HG02798 (cell line): ENCODE measurements around the gene INPP5A.
A peak's percentile ranks its signal among the peaks of the same experiment; 100 is the strongest.
"Not testable (repeated sequence)": the region's sequence is repeated elsewhere in the genome, so short reads cannot be mapped to it uniquely, and the experiment has no call there.

Source experiments
- ATAC-seq: cut with Tn5 transposase; IDR thresholded peaks from one replicate; pipeline ENCODE4 v1.9.1; 2021; ENCODE audit warnings: mild to moderate bottlenecking; ENCODE audit not compliant: unreplicated experiment, poor library complexity

INPP5A gene

DNA sequence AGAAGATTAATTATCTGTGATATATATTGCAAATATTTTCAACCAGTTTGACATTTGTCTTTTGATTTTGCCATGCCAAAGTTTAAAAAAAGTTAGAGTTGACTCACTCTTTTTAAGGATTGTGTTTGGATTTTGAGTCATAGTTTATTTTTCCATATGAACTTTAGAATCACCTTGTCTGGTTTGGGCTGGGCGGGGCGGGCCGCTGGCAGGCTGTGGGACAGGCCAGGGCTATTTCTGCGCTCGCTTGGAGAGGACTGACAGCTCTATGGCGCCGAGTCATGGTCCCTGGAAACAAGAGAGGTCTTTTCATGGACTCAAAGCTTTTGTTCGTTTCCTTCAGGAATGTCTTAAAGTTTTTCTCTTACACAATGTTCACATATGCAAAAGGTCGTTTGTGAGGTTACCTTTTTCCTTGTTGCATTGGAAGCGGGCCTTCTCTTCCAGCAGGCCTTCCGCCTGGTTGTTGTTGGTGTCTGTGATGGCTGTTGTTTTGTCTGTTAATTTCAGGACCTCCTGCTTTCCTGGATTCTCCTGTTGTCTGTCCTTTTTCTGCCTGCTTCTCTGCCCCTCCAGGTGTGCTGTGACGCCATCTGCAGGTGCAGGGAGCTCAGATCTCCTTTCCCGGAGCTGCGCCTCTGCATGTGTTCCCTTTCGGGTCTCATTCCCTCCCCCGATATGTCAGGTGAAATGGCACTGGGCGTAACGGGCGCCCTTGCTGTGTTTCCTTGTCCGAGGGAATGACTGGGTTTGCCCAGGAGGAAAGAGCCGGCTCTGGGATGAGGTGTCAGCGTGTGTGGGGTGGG lies 53.8 kb downstream of the INPP5A start:
- no peak for ATAC-seq

DNA sequence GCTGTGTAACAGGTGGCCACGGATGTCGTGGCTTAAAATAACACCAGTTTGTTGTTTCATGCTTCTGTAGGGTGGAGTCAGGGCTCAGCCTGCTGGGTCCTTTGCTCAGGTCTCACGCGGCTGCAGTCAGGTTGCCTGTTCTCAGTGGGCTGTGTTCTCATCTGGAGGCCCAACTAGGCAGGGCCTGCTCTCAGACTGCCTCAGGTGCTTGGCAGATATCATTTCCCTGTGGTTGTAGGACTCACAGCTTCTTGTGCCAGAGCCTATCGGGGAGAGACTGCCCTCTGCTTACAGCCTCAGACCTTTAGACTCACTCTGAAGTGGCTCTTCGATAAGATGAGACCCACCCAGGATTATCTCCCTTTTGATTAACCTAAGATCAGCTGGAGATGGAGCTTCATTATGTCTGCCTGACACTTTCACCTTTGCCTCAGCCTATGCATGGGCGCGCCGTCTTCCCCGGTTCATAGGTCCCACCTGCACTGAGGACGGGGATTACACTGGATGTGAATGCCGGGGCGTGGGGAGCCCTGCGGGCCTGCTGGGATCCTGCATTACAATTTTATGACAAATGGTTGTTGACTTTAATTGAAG lies 55.3 kb downstream of the INPP5A start:
- ATAC-seq, result no peak

DNA sequence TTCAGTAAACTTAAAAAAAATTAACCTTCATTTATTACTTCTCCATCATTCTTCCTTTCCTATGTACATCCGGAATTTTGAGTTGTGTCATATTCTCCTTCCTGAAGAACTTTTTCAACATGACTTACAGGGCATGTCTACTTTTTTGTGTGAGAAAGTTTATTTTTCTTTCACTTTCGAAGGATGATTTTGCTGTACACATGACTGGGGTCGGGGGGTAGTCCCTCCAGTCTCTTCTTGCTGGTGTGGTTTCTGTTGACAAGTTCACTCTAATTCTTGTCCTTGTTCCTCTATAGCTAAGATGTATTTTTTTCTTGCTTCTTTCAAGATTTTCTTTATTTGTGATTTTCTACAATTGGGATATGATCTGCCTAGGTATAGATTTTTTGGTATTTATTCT lies 55.8 kb downstream of the INPP5A start:
- ATAC-seq, result peak; percentile 79

DNA sequence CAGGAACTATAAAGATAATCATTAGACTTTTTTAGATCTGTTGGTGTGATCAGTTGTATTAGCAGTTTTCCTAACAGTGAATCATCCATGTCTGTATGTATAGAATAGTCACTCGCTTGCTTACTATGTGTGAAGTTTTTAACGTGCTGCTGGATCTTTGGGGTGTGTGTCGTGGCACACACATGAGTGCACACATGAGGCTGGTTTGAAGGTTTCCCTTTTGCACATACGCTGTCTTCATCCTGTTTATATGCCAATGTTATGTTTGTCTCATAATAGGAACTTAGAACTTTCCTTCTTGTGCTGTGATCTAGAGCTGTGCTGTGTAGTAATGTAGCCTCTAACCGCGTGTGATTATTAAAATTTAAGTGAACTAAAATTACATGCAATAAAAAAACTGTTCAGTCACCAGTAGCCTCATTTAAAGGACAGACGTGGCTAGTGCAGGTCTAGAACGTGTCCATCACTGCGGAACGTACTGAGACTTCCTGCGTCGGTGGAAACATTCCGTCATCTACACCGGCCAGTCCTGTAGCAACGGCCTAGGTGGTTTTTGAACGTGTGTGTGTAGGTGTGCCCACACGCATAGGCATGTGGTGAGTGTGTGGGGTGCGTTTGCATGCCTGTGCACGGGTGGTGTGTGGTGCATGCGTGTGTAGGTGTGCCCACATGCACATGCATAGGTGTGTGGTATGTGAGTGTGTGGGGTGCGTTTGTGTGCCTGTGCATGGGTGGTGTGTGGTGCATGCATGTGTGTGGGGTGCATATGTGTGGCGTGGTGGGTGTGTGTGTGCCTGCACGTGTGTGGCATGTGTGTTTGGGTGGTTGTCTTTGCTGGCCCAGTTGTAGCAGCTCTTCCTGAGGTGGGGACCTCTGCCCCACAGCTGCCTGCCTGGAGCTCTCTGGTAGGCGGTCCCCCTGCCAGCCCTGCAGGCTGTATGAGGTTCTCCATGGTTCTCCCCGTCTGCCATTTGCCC lies 56.6 kb downstream of the INPP5A start:
- peak; percentile 61 for ATAC-seq

DNA sequence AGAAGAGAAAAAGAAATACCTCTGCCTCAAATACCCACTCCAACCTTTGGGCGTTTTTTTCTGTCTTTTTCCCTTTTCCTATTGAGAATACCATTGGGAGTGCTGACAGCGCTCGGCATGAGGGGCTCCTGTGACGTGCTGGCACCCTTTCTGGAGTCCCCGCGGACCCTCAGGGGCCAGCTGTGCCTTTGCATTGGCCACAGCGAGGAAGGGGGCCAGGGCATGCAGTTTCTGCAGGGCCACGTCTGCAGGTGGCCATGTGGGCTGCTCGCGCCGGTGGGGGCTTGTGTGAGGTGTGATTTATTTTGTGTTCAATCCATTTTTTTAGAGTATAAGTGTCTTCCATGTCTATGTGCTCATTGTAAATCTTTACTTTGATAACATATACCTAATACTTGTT lies 57.4 kb downstream of the INPP5A start:
- no peak for ATAC-seq

DNA sequence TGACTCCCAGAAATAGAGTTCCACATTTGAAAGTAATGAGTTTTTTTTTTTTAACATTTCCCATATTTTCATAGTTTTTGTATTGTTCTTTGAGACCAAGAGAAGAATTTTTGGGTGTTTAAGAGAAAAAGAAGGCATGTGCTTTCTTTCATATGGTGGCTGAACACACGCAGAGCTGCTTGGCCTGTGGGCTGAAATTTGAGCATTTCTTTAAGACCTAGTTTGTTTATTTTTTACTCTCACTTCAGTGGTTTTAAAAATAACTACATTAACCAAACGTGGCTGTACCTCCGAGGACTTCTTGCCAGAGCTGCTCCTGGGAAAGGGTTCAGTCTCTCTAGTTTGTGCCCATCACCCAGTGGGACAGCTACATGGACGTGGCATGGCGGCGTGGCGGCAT lies 58.3 kb downstream of the INPP5A start:
- no peak for ATAC-seq

DNA sequence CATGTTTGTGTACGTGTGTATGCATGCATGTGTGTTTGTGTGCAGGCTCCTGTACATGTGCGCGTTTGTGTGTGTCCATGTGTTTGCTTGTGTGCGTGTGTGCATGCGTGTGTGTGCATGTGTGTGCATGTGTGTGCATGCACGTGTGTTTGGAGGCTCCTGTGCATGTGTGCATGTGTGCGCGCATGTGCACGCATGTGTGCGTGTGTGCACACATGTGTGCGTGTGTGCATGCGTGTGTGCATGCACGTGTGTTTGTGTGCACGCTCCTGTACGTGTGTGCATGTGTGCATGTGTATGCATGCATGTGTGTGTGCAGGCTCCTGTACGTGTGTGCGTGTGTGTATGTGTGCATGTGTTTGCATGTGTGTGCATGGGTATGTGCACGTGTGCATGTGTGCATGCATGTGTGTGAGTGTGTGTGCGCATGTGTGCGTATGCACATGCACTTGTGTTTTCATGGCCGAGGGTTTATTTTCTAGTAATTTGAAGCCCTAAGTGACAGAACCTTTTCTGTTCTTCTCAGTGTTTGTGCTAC lies 59.2 kb downstream of the INPP5A start:
- no peak for ATAC-seq

DNA sequence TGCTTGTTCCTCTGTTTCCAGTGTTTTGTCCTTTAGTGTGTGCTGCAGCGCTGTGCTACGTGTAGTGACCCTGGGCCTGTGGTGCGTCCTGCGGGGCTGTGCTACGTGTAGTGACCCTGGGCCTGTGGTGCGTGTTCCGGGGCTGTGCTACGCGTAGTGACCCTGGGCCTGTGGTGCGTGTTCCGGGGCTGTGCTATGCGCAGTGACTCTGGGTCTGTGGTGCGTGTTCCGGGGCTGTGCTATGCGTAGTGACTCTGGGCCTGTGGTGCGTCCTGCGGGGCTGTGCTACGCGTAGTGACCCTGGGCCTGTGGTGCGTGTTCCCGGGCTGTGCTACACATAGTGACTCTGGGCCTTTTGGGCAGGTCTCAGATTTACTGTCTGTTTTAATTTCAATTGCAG lies 60.1 kb downstream of the INPP5A start:
- ATAC-seq, result no peak

DNA sequence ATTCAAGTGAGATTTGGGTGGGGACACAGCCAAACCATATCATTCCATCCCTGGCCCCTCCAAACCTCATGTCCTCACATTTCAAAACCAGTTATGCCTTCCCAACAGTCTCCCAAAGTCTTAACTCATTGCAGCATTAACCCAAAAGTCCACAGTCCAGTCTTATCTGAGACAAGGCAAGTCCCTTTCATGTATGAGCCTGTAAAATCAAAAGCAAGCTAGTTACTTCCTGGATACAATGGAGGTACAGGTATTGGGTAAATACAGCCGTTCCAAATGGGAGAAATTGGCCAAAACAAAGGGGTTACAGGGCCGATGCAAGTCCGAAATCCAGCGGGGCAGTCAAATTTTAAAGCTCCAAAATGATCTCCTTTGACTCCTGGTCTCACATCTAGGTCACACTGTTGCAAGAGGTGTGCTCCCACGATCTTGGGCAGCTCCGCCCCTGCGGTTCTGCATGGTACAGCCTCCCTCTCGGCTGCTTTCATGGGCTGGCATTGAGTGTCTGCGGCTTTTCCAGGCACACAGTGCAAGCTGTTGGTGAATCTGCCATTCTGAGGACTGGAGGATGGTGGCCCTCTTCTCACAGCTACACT lies 61.5 kb downstream of the INPP5A start:
- ATAC-seq, result not testable (repeated sequence)

DNA sequence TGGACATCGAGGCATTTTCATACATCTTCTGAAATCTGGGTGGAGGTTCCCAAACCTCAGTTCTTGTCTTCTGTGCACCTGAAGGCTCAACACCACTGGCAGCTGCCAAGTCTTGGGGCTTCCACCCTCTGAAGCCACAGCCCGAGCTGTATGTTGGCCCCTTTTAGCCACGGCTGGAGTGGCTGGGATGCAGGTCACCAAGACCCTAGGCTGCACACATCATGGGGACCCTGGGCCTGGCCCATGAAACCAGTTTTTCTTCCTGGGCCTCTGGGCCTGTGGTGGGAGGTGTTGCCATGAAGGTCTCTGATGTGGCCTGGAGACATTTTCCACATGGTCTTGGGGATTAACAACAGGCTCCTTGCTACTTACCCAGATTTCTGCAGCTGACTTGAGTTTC lies 62.1 kb downstream of the INPP5A start:
- ATAC-seq, result no peak

DNA sequence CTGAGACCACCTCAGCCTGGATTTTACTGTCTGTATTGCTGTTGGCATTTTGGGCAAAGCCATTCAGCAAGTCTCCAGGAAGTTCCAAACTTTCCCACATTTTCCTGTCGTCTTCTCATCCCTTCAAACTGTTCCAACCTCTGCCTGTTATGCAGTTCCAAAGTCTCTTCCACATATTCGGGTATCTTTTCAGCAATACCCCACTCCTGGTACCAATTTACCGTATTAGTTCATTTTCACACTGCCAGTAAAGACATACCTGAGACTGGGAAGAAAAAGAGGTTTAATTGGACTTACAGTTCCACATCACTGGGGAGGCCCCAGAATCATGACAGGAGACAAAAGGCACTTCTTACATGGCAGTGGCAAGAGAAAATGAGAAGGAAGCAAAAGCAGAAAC lies 62.8 kb downstream of the INPP5A start:
- ATAC-seq, result no peak

DNA sequence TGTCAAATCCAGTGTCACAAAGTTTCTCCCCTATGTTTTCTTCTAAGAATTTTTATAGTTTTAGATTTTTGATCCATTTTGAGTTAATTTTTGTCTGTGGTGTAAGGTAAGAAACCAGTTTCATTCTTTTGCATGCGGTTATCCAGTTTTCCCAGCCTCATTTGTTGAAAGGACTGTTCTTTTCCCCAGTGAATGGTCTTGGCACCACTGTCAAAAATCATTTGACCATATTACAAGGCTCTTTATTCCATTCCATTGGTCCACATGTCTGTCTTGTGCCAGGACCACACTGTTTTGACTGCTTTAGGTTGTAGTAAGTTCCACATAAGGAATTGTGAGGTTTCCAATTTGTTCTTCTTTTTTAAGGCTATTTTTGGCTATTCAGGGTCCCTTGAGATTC lies 64.0 kb downstream of the INPP5A start:
- ATAC-seq, result no peak

DNA sequence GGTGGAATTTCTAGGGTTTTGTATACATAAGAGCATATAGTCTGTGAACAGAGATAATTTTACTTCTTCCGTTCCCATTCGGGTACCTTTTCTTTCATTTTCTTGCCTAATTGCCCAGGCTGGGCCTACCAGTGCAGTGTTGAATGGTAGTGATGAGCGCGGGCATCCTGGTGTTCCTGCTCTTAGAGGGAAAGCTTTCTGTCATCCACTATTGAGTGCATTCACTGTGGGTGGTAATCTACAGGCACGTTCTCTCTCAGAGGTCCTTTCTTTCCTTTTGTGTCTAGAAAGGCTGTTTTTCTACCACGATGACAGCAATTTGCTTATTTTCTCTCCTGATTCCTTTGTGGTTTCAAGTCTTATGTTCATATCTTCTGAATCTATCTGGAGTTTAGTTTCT lies 65.0 kb downstream of the INPP5A start:
- no peak for ATAC-seq

DNA sequence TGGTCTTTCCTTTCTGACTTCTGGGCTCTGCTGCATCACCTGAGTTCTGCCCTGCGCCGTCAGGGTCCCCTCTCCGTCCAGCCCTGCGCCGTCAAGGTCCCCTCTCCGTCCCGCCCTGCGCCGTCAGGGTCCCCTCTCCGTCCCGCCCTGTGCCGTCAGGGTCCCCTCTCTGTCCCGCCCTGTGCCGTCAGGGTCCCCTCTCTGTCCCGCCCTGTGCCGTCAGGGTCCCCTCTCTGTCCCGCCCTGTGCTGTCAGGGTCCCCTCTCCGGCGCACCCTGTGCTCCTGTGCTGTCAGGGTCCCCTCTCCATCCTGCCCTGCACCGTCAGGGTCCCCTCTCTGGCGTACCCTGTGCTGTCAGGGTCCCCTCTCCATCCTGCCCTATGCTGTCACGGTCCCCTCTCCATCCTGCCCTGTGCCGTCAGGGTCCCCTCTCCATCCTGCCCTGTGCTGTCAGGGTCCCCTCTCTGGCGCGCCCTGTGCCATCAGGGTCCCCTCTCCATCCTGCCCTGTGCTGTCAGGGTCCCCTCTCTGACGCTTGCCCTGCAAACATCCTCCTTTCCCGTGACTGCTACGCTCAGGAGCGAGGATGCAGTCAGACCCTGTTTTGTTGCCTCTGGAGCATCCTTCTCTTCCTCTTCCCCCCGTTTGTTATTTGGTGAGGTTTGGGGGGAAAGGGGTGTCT lies 66.4 kb downstream of the INPP5A start:
- ATAC-seq, result no peak

DNA sequence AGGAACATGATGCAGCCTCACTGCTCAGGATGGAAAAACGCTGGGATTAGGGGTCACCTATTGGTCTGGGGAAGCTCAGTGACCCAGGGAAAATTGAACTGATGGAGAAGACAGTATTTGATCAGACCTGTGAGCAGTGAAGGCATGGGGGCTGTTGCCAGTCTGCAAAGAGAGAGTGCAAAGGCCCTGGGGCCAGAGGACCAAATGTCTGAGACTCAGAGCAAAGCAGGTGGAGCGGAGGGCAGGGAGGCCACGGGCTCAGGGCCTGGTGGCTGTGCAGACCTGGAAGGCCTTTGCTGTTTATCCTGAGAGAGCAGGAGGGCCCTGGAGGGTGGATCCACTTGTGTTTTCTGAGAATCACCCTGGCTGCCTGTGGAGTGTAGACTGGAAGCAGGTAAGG lies 67.1 kb downstream of the INPP5A start:
- ATAC-seq, result no peak

DNA sequence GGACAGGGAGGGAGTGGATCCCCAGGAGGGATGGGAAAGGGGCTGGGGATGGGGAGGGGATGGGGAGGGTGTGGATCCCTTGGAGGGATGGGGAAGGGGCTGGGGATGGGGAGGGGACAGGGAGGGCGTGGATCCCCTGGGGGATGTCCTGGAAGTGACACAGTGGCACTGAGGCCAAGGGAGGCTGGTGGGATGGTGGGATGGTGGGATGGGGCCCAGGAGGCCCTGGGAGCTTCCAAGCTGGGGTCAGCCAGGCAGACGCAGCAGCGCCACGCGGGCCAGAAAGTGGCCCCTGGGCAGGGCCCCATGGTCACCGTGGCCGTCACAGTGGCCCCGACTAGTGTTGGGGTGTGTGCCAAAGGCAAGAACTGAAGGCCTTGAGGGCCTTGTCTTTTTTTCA lies 67.8 kb downstream of the INPP5A start:
- no peak for ATAC-seq

DNA sequence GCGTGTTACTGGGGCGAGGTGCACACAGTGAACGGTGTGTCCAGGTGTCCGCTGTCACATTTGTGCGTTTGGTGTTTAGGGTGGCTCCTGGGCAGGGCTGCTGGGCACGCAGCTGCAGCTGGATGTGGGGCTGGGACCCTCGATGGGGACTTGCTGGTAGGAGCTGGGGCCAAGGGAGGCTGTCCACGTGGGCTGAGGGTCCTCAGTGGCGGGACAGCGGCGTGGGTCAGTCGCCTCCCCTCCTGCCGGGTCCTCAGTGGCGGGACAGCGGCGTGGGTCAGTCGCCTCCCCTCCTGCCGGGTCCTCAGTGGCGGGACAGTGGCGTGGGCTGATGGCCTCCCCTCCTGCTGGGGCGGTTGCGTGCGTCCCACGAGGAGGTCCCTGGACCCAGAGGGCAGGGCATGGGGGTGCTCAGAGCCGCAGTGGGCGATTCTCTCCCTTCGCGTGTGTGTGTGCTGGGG lies 68.5 kb downstream of the INPP5A start:
- no peak for ATAC-seq

DNA sequence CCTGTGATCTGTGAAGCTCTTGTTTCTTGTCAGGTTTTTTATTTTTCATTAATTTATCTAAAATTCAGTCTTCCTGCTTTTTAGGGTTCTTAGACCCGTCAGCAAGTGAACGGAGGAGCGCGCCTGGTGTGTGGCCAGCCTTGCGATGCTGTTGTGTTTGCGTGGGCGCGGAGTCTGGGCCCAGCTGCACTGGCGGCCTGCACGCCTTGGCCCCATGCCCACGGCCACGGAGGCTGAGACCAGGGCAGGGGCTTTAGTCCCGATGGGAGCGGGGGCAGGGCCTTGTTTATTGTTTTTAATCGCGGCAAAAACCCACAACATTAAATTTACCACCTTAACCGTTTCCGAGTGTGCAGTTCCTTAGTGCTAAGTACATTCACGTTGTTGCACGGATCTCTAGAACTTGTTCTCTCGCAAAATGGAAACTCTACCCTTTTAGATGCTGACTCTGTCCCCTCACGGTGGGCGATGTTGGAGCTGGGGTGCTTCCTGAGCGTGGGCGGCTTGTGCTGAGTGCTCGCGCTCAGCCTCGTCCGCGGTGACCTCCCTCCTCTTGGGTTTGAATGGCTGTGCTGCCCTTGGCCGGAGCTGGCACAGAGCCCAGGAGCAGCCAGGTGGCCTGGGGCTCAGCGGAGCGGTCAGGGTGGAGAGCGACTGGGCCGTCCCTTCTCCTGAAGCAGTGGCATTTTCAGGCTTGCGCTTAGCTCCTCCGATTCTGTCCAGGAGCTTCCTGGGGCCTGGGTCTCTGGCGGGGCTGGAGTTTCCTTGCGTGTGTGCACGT lies 69.1 kb downstream of the INPP5A start:
- ATAC-seq, result no peak

DNA sequence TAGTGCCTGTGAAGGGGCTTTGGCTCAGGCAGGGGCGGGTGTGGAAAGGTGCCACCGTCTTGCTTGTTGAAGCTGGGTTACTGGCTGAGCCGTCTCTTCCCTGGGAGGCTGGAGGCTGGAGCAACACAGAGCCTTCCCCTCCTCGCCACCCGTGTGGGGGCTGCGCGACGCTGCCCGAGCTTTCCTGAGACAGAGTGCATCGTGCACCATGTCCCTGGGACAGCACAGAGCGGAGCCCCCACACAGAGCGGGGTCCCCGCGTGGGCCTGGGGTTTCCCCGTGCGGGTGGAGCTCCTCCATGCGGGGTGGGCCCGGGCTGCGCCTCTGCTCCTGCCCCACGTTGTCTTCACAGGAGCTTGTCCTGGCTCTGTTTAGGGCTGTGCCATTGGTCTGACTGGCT lies 69.9 kb downstream of the INPP5A start:
- ATAC-seq, result no peak
